Stimulated activated CD4-positive, alpha-beta T cell treated with anti-CD3 and anti-CD28 coated beads, TNF-alpha, amount 100 ng/mL, for 4 hours (primary cell): Measurements from ENCODE around the gene DNM3.
"Not testable (repeated sequence)": the region's sequence is repeated elsewhere in the genome, so short reads cannot be mapped to it uniquely, and the experiment has no call there.

Source experiments
- DNase-seq, 3 experiments: peaks; one replicate each; pipeline ENCODE4 v3.0.0-alpha.2; 2020; ENCODE audit warnings: low read depth in 3 of 3

DNM3 gene

DNA sequence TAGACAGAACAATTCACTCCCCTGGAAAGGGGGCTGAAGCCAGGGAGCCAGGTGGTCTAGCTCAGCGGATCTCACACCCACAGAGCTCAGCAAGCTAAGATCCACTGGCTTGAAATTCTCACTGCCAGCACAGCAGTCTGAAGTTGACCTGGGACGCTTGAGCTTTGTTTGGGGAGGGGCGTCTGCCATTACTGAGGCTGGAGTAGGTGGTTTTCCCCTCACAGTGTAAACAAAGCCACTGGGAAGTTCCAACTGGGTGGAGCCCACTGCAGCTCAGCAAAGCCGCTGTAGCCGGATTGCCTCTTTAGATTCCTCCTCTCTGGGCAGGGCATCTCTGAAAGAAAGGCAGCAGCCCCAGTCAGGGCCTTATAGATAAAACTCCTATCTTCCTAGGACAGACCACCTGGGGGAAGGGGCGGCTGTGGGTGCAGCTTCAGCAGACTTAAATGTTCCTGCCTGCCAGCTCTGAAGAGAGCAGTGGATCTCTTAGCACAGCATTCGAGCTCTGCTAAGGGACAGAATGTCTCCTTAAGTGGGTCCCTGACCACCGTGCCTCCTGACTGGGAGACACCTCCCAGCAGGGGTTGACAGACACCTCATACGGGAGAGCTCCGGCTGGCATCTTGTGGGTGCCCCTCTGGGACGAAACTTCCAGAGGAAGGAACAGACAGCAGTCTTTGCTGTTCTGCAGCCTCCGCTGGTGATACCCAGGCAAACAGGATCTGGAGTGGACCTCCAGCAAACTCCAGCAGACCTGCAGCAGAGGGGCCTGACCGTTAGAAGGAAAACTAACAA lies 183.8 kb downstream of the DNM3 start:
- DNase-seq: not testable (repeated sequence)

DNA sequence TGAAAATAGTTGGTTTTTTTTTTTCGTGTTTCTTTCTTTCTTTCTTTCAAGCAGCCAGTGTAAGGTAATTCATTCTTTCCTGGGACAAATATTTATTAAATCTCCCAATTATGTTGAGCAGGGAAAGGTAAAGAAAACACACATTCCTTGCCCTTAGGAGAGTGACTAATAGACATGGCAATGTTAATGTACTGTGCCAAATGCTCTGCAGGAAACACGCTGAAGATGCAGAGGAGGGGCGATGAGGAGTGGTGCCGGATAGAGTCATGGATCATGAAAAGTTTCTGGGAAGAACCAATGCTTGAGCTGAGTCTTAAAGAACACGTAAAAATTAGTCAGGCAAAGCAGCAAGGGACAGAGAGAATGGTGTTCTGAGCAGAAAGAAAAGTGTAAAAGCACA lies 199.2 kb downstream of the DNM3 start:
- no peak for DNase-seq

GRCh38 chr1:172041102-172041501 lies 199.8 kb downstream of the DNM3 start:
- no peak for DNase-seq

DNA sequence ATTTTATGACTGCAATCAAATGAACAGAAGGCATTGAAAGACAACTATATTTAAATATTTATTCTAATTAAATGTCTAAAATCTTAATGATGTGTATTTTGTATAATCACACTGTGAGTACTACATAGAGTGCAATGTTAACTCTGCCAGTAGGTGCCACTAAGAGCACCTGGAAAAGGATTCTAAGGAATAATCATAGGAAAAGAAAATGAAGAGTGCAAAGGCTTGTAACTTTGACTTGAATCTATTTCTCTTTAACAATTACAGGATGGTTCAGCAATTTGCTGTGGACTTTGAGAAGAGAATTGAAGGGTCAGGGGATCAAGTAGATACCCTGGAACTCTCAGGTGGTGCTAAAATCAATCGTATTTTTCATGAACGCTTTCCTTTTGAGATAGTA lies 200.4 kb downstream of the DNM3 start:
- DNase-seq: no peak

DNA sequence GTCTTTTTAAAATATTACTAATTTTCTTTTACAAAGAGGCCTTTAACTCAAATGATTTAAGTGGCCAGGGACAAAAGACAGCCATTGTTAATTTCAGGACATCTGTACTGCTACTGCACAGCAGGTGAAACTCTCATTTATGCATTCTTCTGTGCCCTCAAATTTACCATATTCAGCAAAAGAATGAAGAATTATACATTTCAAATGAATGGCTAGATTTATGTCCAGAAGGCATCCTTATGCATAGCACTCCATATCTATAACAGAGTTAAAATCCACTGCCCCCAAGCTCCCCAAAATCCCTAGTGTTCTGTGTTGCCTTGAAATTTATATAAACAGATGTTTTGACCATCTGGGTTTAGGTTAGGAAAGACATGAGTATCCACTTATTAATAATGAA lies 202.6 kb downstream of the DNM3 start:
- no peak for DNase-seq

- no peak for DNase-seq
These were observed 210.6 kb downstream of the DNM3 start for GRCh38 chr1:172051898-172052297.

GRCh38 chr1:172054172-172054571 lies 212.9 kb downstream of the DNM3 start:
- DNase-seq: no peak

DNA sequence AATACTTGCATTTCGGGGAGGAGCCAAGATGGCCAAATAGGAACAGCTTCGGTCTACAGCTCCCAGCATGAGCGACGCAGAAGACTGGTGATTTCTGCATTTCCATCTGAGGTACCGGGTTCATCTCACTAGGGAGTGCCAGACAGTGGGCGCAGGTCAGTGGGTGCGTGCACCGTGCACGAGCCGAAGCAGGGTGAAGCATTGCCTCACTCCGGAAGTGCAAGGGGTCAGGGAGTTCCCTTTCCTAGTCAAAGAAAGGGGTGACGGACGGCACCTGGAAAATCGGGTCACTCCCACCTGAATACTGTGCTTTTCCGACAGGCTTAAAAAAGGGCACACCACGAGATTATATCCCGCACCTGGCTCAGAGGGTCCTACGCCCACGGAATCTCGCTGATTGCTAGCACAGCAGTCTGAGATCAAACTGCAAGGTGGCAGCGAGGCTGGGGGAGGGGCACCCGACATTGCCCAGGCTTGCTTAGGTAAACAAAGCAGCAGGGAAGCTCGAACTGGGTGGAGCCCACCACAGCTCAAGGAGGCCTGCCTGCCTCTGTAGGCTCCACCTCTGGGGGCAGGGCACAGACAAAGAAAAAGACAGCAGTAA lies 214.6 kb downstream of the DNM3 start:
- DNase-seq: not testable (repeated sequence)

DNA sequence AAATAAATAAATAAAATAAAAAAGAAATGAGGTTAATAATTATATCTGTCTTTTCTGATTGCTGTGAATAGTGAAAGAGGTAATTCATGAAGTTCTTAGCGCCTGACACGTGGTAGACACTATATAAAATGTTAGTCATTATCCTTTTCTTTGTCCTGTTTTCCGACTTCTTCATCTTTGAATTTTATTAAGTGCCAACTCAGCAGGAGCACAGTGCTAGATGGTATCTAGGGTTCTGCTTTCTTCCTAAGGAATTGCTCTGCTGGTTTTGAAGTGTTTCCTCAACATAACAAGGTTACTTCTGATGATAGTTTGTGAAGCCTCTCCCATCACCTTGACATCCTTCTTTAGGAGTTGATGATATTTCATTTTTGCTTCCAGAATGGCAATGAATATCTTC lies 227.0 kb downstream of the DNM3 start:
- no peak for DNase-seq

GRCh38 chr1:172069051-172069450 lies 227.8 kb downstream of the DNM3 start:
- no peak for DNase-seq

DNA sequence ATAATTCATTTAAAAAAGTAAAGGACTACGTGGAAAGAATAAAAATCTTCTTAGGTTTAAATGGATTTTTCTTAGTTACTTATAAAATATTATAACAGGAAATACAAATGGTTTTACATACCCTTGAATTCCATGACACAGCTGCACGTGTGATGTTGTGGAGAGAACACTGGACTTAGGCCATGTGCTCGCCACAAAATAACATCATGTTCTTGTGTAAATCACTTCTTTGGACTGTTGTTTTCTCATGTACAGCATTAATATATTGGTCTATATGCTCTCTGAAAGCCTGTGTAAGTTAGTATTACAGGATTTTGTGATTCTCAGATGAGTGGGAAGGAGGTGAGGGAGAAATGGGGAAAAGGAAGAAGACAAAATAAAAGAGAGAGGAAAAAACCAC lies 228.2 kb downstream of the DNM3 start:
- no peak for DNase-seq

DNA sequence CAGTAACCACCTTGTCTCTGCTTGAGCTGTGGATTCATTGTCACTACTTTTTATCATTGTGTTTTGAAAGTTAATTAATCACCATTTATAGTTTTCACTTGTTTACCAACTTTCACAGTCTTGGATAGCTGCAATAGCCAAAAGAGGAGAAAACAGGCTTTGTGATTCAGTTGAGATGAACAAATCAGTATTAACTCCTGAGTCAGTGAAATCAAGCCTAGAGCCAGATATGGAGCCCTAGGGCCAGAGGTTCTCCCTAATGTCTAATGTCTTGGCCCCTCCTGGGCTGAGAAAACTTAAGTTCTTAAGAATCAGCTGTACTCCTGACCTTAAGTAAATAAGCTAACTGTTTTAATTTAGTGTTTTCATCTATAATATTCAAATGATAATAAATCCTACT lies 228.8 kb downstream of the DNM3 start:
- no peak for DNase-seq

DNA sequence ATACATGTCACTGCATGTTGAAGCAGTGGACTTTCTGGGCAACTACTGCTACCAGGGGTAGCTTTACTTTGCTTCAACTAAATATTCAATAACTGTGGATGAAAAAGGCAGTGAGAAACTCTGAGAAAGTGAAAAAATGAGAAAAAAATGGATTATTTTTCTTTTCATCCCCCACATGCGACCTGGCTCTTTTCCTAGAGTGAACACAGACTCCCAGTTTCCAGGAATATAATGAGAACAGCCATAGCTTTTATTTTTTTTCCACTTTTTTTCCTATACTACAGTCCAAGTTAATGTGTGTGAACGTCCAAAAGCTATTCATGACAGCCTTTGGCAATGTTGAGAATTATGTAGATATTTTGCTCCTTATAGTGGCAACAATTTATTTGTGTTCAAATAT lies 230.4 kb downstream of the DNM3 start:
- no peak for DNase-seq

- DNase-seq: not testable (repeated sequence)
These were observed 238.6 kb downstream of the DNM3 start for GRCh38 chr1:172079859-172080258.

- no peak for DNase-seq
These were observed 241.9 kb downstream of the DNM3 start for GRCh38 chr1:172083191-172083590.

DNA sequence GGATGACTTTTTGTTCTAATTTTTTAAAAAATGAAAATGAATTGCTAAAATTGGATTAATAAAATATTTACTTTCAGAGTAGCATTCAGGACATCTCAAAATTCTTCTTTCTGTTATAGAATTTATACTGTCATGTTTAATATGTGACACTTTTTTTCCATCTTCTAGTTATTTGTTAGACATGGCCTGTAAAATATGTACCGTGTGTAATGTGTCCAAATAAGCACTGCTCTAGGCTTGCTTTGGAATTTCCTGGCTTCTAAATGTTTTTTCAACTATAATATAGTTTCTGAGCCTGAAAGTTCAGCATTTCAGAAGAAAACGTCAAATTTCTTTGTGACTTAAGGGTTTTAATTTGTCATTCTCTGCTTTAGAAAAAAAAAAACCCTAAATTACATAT lies 243.6 kb downstream of the DNM3 start:
- DNase-seq: no peak

DNA sequence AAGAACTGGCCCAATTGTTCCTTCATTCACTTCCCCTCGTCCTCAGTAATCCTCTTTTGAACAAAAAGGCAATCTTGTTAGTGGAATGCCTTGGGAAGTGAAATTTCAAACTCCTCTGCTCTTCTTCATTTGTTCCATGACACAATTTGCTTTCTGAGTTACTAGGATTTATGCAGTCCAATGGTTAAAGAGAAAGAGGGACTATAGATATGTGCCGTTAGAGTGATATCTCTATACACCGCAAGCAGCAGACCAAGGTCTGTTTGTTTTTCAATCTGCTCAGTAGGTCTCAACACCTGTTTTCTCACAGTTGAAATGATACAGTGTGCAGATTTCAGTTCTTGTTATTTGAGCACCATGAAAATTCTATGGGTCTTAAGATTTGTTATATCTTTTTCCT lies 244.0 kb downstream of the DNM3 start:
- no peak for DNase-seq

GRCh38 chr1:172086137-172086536 lies 244.8 kb downstream of the DNM3 start:
- no peak for DNase-seq

DNA sequence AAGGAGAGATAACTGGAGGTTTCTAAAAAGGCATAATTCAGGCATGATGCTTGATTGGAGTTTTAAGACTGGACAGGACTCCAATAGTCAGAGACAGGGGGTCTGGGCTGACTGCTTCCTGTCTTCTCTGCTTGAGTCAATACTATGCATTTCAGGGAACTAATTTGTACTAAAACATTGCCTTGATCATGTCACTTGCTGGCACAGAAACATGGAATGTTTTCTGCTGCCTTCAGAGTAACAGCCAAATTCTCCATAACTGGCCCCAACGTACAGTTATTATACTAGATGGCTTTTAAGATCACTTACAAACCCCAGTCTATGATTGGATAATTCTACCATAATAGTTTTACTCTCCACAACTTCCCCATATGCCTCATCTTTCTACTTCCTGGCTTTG lies 247.0 kb downstream of the DNM3 start:
- no peak for DNase-seq

DNA sequence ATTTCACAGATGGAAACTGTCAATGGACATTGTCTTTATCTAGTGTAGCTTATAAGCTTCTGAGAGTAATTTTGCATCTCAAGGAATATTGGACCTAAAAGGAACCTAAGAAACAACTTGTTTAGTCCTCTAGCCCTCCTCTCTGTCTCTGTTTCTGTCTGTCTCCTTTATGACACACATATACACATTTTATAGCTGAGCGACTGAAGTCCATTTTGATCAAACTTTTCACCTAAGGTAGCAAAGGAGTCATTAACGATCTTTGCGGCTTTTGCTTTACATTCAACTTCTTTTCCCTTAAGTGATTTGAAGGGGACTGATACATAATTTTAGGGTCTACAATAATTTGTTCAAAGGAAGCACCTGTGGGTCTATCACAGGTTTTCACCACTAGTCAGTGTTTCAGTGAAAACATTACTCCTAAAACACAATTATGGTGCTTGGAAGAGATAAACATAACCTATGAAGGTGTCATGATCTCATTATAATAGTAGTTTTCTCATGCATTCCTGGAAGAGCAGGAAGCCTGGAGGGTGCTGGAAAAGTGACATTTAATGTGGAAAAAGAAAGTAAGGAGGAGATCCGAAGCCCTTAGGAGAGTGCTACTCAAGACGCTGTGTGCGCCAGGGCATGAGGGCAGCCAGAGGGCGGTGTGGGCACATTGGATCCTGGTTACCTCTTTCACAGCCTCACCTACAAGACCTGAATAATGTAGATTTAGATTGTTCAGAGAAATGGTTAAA lies 248.6 kb downstream of the DNM3 start:
- DNase-seq: peak; percentile 8 to 31 (median 24)

DNA sequence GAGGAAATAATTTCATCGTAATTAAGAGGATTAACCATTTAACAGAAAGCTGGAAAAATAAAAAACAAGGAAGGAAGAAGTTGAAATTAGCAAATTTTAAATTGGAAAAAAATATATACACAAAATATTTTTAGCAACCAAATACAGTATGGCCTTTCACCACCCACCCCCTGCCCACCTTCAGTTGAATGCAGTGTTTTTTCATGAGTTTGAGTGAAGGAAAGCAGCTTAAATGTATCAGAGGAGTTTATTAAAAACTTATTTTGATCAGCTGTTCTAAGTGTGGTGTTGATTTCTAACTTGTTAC lies 249.2 kb downstream of the DNM3 start:
- DNase-seq: no peak

DNA sequence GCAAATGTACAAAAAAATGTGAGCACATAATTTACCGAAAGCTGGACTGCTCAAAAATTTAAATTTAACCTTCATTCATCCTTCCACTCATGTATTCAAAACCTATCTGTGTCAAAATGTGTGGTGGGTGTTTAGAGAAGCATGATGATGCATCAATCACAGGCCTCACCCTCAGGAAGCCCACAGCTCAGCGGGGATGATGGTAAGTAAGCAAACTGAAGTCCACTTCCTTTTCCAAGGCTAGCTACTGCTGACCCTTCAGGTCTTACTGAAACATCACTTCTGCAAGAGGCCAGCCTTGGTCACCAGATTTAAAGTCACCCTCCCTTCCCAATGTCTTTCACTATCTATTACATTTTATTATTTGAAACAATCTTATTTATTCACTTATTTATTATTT lies 254.5 kb downstream of the DNM3 start:
- no peak for DNase-seq

- DNase-seq: no peak
These were observed 263.9 kb downstream of the DNM3 start for GRCh38 chr1:172105230-172105629.
